Transverse colon (tissue), 4 donors: ENCODE results near the gene CETN3. TPM values are rescaled to one million over a fixed set of nuclear protein-coding genes. Genes with fewer than 3 reads are reported as not detected.
A peak's percentile ranks its signal among the peaks of the same experiment; 100 is the strongest.

Experiments used
- DNase-seq: peaks from one replicate; pipeline ENCODE4 v3.0.0-alpha.2; 2019
- H3K27ac ChIP-seq, 4 donors: fragments of 200-600 bp; sonication (generic); 2 replicates each; pipeline ENCODE4 v1.5.1; 2016 to 2018; ENCODE audit warnings: inconsistent platforms in 4 of 4
- H3K27me3 ChIP-seq: fragments of 200-600 bp; sonication (generic); 2 replicates; pipeline ENCODE4 v1.5.1; 2017; ENCODE audit warnings: inconsistent platforms
- H3K36me3 ChIP-seq, 4 donors: fragments of 200-600 bp; sonication (generic); 2 replicates each; pipeline ENCODE4 v1.5.1; 2017 to 2019; ENCODE audit warnings: inconsistent platforms in 4 of 4
- H3K4me1 ChIP-seq, 4 donors: fragments of 200-600 bp; sonication (generic); 2 replicates each; pipeline ENCODE4 v1.5.1; 2017 to 2020; ENCODE audit warnings: inconsistent platforms in 4 of 4
- H3K4me3 ChIP-seq, 4 donors: fragments of 200-600 bp; sonication (generic); 1 replicate in 1 of 4; 2 replicates in 3 of 4; pipeline versions ENCODE4 v1.5.1 to v1.6.1; 2017 to 2019; ENCODE audit warnings: inconsistent platforms in 4 of 4
- H3K9me3 ChIP-seq, 2 donors: fragments of 200-600 bp; sonication (generic); 2 replicates each; pipeline ENCODE4 v1.5.1; 2017 to 2019; ENCODE audit warnings: inconsistent platforms in 2 of 2
- CTCF ChIP-seq, 5 experiments: fragments of 200-600 bp in 3 of 5; fragments of 450-650 bp in 2 of 5; sonication (generic) in 3 of 5; IDR thresholded peaks; 1 replicate in 2 of 5; 2 replicates in 3 of 5; pipeline ENCODE4 v1.5.1; 2016 to 2017; ENCODE audit warnings: antibody characterized with exemption in 5 of 5, inconsistent platforms in 3 of 5, mild to moderate bottlenecking in 2 of 5, moderate library complexity in 1 of 5
- EP300 ChIP-seq: sonication (generic); formaldehyde crosslinking; IDR thresholded peaks from one replicate; pipeline ENCODE4 v1.6.1; 2017; ENCODE audit warnings: antibody characterized with exemption, low read depth
- POLR2A ChIP-seq: fragments of 450-650 bp; IDR thresholded peaks from one replicate; pipeline ENCODE4 v1.6.1; 2016; ENCODE audit warnings: antibody characterized with exemption, mild to moderate bottlenecking, moderate library complexity
- POLR2AphosphoS5 ChIP-seq, 3 donors: sonication (generic); formaldehyde crosslinking; IDR thresholded peaks; one replicate each; pipeline ENCODE4 v1.6.1; 2016; ENCODE audit warnings: antibody characterized with exemption in 3 of 3
- WGBS, 2 donors: methylation state at CpG; one replicate each; pipeline ENCODE4 v1.1.5; 2018; ENCODE audit warnings: low coverage in 1 of 2; 5-methylcytosine and 5-hydroxymethylcytosine counted together
- in situ Hi-C, 4 donors: fragments of 200-750 bp; cut with MboI; loops; one replicate each; pipeline versions ENCODE4 v1.15.0 to v1.15.1; 2017; ENCODE audit warnings: low sequenced_read_pairs in 3 of 4, low pct_ligation_motif_present in 1 of 4, low pct_unique_long_range_greater_than_20kb in 1 of 4
- intact Hi-C: fragments of 100-400 bp; cut with DNase I; formaldehyde crosslinking; loops from one replicate; pipeline ENCODE4 v1.15.1; 2023; ENCODE audit warnings: low total_unique reads
- total RNA-seq, 4 donors: library from RNA; depleted of rRNA; stranded (reverse); fragments of >200 nt; gene quantifications; one replicate each; pipeline ENCODE4 v1.1.0, GENCODE V29; 2016

The CETN3 gene
- 10 to 100 TPM in 1 of 4 donors, 1 to 10 TPM in 1, not detected in 2; 9.7 to 22.7 TPM for total RNA-seq

- no peaks in the 10 kb centered on the region for H3K27me3 ChIP-seq
- H3K9me3 ChIP-seq = no peaks in the 10 kb centered on the region
- H3K4me3 ChIP-seq = peak within 1 kb of the TSS; percentile 59 to 93 (median 83)
- TF ChIP-seq POLR2A (peak; percentile 94), CTCF (IDR thresholded peaks at IDR 0.05) (peak in 1 of 5 experiments; percentile 28), EP300 (no peak), POLR2AphosphoS5 (IDR thresholded peaks at IDR 0.05) (peak; percentile 94 to 98 (median 96))
- in situ Hi-C loops (no loop called here), intact Hi-C loops (no loop called here)
- 0% methylated on average over 4 to 51 of the region's 51 CpGs for WGBS, 2 donors
- peaks cover 0 to 12% (median 0%) of the 10 kb centered on the region in 4 donors for H3K36me3 ChIP-seq
- peak; percentile 94 for DNase-seq
- peak within 1 kb of the TSS; percentile 96 to 99 (median 98) for H3K27ac ChIP-seq
- peaks cover 0 to 42% (median 8%) of the 10 kb centered on the region in 4 donors for H3K4me1 ChIP-seq
These were observed at the start of gene CETN3 for GRCh38 chr5:90409318-90410177. Gene CETN3 (minus strand): TSS chr5:90409756. CDS start chr5:90409661, 95 bp downstream.

DNA sequence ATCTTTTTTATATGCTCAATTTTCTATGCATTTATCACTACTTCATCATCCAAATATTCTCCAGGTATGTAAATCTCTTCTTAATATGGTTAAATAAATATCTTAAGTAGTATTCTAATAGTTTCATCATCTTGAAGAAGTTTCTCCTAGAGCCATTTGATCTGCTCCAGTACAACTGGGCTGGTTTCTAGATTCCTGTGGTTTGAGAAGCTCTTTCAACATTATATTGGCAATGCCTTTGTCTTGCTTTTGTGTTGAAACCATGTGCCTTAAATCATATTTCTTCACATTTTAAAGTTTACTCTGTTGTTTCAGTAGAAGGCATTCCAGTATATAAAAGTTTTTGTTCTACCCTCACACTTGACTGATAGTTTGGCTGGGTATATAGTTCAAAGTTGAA, 37.4 kb upstream of the CETN3 start:
- no peaks in the 10 kb centered on the region for H3K36me3 ChIP-seq
- no peak overlapping the region for H3K4me3 ChIP-seq
- H3K27me3 ChIP-seq = no peaks in the 10 kb centered on the region
- TF ChIP-seq EP300 = no peak
- no peak for TF ChIP-seq POLR2AphosphoS5 (IDR thresholded peaks at IDR 0.05)
- no peak for TF ChIP-seq CTCF (IDR thresholded peaks at IDR 0.05)
- TF ChIP-seq POLR2A = no peak
- in situ Hi-C loops (loop anchor here in 3 of 4 donors (25.0 kb wide), 2 partner anchors 90 to 340 kb away; partner anchors contain the start of gene LYSMD3 (in 1 of the 3)), intact Hi-C loops (no loop called here)
- DNase-seq = no peak
- H3K4me1 ChIP-seq = no peaks in the 10 kb centered on the region
- H3K9me3 ChIP-seq = no peaks in the 10 kb centered on the region
- H3K27ac ChIP-seq = no peak overlapping the region

- H3K27ac ChIP-seq = no peak overlapping the region
- peaks cover 0 to 8% (median 4%) of the 10 kb centered on the region in 4 donors for H3K4me1 ChIP-seq
- DNase-seq = no peak
- 49 to 89% methylated on average over 1 to 2 of the region's 2 CpGs for WGBS, 2 donors
- TF ChIP-seq EP300 (no peak), POLR2A (no peak), POLR2AphosphoS5 (IDR thresholded peaks at IDR 0.05) (no peak), CTCF (IDR thresholded peaks at IDR 0.05) (no peak)
- no peaks in the 10 kb centered on the region for H3K36me3 ChIP-seq
- H3K4me3 ChIP-seq = no peak overlapping the region
- intact Hi-C loops (no loop called here), in situ Hi-C loops (loop anchor here in 3 of 4 donors (25.0 kb wide), 2 partner anchors 97 to 347 kb away; partner anchors contain the start of gene LYSMD3 (in 1 of the 3))
- H3K27me3 ChIP-seq = no peaks in the 10 kb centered on the region
- no peaks in the 10 kb centered on the region for H3K9me3 ChIP-seq
These were observed 31.1 kb upstream of the CETN3 start for GRCh38 chr5:90440644-90441043.

DNA sequence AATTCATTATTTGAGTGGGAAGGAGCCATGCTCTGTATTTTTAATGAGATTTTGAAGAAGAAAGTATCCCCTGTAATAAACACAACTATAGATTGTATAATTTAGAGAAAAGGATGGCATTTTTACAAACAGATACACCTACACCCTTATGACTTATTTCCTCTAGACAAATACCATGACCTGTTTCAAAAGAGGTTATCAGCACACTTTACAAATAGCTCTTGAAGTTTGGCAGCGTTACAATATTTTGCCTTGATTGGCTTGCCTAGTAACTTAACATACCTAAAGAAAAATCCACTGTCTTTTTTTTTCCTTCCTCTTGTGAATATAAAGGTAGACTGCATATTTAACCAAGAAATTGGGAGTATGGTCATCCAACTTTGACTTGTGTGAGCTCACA, 28.5 kb upstream of the CETN3 start:
- 20 to 55% methylated on average over 1 of the region's 1 CpG for WGBS, 2 donors
- Histone ChIP-seq H3K36me3 (no peaks in the 10 kb centered on the region), H3K27ac (no peak overlapping the region), H3K27me3 (no peaks in the 10 kb centered on the region), H3K4me3 (no peak overlapping the region), H3K4me1 (peaks cover 0 to 8% (median 4%) of the 10 kb centered on the region in 4 donors), H3K9me3 (no peaks in the 10 kb centered on the region)
- DNase-seq = no peak
- TF ChIP-seq EP300 = no peak
- TF ChIP-seq CTCF (IDR thresholded peaks at IDR 0.05) = no peak
- no peak for TF ChIP-seq POLR2A
- TF ChIP-seq POLR2AphosphoS5 (IDR thresholded peaks at IDR 0.05) = no peak
- intact Hi-C loops (loop anchor here (10.0 kb wide), 1 partner anchor 97 kb away; no protein-coding TSS in a partner anchor), in situ Hi-C loops (loop anchor here in 3 of 4 donors (10.0 to 25.0 kb wide), 3 partner anchors 99 to 349 kb away; partner anchors contain the start of gene LYSMD3 (in 1 of the 3))
